Measurements from ENCODE around the gene ZBTB22.
"Not testable (repeated sequence)": the region's sequence is repeated elsewhere in the genome, so short reads cannot be mapped to it uniquely, and the experiment has no call there.

The ZBTB22 gene

DNA sequence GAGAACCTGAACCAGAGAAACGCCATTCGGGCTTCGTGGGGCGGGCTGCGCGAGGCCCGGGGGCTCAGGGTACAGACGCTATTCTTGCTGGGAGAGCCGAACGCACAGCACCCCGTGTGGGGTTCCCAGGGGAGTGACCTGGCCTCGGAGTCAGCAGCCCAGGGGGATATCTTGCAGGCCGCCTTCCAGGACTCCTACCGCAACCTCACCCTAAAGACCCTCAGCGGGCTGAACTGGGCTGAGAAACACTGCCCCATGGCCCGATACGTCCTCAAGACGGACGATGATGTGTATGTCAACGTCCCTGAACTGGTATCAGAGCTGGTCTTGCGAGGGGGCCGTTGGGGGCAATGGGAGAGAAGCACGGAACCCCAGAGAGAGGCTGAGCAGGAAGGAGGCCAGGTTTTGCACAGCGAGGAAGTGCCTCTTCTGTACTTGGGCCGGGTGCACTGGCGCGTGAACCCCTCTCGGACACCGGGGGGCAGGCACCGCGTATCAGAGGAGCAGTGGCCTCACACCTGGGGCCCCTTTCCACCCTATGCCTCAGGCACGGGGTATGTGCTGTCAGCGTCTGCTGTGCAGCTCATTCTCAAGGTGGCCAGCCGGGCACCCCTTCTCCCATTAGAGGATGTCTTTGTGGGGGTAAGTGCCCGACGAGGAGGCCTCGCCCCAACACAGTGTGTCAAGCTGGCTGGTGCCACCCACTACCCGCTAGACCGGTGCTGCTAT is 39.7 kb downstream of the ZBTB22 start:
- no peak for DNase-seq

GRCh38 chr6:33276864-33277662 is 40.5 kb downstream of the ZBTB22 start, which contains the start of gene B3GALT4:
Gene B3GALT4, plus strand, starts transcription at chr6:33277123. Its CDS starts 297 bp downstream, at chr6:33277420.
- DNase-seq, result no peak

DNA sequence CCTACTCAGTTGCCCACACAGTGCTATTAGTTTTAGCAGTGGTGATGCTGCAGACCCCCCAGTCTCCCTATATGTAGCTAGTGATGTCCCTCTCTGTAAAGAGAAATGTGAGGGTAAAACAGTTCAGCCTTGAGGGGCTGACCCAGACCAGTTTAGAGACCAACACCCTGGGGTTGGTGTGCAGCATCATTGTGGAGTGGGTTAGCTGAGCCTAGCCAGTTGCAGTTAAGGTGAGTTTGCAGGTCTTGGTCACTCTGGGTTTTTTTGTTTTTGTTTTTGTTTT is 41.0 kb downstream of the ZBTB22 start:
- no peak for DNase-seq

DNA sequence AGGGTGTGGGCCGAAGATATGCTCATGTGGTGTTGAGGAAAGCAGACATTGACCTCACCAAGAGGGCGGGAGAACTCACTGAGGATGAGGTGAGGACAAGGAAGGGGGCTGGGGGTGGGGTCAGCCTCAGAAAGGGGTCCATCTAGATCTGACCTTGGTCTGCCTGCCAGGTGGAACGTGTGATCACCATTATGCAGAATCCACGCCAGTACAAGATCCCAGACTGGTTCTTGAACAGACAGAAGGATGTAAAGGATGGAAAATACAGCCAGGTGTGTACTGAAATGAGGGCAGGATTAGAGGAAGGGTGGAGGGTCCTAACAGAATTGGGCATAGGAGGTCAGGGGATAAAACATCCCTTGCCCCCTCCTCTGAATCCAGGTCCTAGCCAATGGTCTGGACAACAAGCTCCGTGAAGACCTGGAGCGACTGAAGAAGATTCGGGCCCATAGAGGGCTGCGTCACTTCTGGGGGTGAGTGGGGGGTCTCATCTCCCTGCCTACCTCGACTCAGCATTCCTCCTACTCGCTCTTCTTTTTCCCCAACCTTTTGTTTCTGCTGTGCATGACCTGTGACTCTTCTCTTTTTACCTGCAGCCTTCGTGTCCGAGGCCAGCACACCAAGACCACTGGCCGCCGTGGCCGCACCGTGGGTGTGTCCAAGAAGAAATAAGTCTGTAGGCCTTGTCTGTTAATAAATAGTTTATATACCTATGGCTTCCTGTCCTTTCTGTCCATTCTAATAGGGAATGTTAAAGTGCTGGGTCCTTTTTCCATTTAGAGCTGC is 41.6 kb downstream of the ZBTB22 start:
- not testable (repeated sequence) for DNase-seq

DNA sequence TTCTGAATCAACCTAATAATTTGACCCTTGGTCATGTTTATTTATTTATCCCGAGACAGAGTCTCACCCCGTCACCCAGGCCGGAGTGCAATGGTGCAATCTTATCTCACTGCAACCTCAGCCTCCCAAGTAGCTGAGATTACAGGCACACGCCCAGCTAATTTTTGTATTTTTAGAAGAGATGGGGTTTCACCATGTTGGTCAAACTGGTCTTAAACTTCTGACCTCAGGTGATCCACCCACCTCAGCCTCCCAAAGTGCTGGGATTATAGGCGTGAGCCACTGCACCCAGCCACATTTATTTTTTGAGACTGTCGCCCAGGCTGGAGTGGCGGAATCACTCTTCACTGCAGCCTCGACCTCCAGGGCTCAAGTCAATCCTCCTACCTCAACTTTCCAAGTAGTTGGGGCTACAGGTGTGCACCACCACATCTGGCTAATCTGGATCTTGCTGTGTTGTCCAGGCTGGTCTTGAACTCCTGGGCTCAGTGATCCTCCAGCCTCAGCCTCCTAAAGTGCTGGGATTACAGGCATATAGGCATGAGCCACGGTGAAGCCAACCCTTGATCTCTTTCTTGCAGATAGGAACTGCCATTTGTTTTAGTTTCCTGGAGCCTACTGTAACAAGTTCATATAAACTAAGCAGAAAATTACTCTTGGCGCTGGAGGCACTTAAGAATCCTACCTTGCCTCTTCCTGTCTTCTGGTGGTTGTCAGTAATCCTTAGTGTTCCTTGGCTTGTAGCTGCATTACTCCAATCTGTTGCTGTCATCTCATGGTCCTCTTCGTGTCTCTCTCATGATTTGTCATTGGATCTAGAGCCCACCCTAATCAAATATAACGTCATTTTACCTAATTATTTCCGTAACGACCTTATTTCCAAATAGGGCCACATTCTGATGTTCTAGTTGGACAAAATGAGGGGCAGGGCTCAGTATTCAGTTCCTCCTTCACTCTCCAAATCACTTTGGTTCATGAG is 43.3 kb downstream of the ZBTB22 start:
- no peak for DNase-seq

DNA sequence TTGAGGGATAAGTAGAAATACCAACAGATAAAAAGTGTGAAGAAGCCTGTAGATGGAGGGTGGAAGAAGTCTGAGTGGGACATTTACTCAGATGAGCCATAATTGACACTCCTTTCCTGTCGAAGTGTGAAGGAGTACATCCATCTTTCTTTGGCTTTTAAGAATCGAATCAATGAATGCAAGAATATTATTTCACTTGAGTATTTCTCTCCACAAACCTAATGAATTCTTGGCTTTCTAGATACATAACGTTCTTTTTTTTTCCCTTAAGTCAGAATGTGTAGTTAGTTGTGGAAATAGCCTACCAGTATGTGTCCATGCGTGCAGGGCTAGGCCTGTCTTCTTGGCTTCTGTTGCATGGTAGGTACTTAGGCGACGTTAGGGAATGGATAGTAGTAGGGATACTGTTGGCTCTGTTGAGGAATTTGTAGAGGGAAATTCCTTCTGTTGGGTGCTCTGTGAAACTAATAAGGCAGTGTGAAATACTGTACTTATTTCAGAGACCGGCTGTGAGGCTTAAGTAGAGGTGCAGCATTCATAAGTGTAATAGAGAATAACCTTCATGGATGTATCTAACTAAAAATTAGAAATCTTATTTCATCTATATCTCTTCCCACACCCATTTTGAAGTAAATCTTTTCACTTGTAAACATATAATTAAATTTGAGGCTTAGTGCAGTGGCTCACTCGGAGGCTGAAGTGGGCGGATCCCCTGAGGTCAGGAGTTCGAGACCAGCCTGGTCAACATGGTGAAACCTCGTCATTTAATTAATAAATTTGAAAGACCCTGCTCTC is 44.2 kb downstream of the ZBTB22 start:
- DNase-seq, result no peak

- no peak for DNase-seq
These were observed 45.0 kb downstream of the ZBTB22 start for GRCh38 chr6:33272275-33273128.

DNA sequence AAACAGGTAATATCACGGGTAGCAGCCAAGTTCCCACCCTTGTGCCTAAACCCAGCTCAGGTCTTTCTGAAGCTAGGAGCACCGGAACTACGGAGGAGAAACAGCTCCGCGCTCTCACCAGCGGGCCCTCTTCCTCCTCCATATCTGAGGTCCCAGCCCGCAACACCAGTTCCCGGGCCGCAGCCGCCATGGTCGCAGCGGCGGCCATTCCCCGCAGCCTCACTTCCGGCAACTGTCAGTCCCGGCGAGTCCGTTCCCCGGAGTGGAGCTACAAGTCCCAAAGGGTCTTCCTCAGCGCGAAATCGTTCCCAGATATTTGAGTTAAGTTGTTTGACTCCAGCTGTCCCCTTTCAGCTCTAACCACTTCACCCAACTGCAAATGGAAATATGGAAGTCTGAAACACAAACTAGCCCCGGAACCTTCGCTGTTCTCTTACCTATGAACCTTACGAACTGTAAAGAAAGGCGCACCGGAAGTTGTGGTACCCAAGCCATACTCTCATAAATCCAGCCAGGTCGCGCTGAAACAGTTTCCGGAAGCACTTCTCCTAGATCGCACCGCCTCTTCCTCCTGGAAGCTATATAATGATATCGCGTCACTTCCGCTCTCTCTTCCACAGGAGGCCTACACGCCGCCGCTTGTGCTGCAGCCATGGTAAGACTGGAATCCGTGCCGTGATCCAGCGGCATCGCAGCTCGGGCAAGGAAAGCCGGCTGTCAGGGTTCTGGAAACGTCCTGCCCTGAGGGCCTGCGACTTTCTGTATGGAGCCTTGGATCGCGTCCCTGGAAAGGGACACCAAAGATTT is 45.9 kb downstream of the ZBTB22 start, which contains the start of the genes RPS18 and VPS52:
Gene RPS18 (plus strand): TSS at position 608 of the 807 bp plus-strand sequence. CDS start 45 bp downstream, at position 653.
Gene VPS52 (minus strand): TSS at position 409 of the 807 bp plus-strand sequence. CDS start 201 bp downstream, at position 208.
- DNase-seq, result peak; percentile 97

DNA sequence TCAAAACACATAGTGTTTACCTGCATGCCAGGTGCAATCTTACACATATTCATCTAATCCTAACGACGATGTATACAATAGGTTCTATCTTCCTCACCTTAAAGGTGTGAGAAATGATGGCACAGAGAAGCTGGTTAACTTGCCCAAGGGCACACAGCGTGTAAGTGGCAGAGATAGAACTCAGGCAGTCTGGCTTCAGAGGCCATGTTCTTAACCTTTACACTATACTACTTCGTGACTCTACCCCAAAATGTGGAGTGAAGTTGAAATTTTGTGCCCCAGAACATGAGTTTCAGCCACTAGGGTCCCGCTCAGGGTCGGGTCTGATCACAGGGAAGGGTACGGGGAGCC is 46.5 kb downstream of the ZBTB22 start:
- peak; percentile 51 for DNase-seq
